WTC11 (cell line): ENCODE data around the gene KCNG2. TPM values are rescaled to one million over a fixed set of nuclear protein-coding genes. Genes with fewer than 3 reads are reported as not detected.

Source experiments
- ATAC-seq: fragments of 200-7000 bp; cut with Tn5 transposase; 2 replicates; pipeline ENCODE4 v1.10.0; 2021; ENCODE audit warnings: mild to moderate bottlenecking, moderate library complexity
- CTCF ChIA-PET: fragments of 300-600 bp; sonication (Branson Sonifier 250); formaldehyde crosslinking; loops from one replicate; lab custom pipeline; 2021; ENCODE audit warnings: antibody characterized with exemption; lab: Charles Lee
- POLR2A ChIA-PET: fragments of 350-600 bp; sonication (Branson Sonifier 250); formaldehyde crosslinking; loops from one replicate; lab custom pipeline; 2021; ENCODE audit warnings: antibody characterized with exemption; lab: Charles Lee
- DNase-seq: peaks from one replicate; pipeline ENCODE4 v3.0.0; 2021; ENCODE audit warnings: low spot score
- H3K27ac Mint-ChIP-seq: 2 replicates; pipeline ENCODE4 v1.8.0; 2021; ENCODE audit warnings: mixed read lengths
- H3K27me3 Mint-ChIP-seq: 2 replicates; pipeline ENCODE4 v1.8.0; 2021; ENCODE audit warnings: low read depth, mild to moderate bottlenecking, moderate library complexity, mixed read lengths
- H3K36me3 Mint-ChIP-seq: 2 replicates; pipeline ENCODE4 v1.8.0; 2021; ENCODE audit warnings: mixed read lengths
- H3K4me1 Mint-ChIP-seq: 2 replicates; pipeline ENCODE4 v1.8.0; 2022; ENCODE audit warnings: mixed read lengths
- H3K4me3 Mint-ChIP-seq: 2 replicates; pipeline ENCODE4 v1.8.0; 2021; ENCODE audit warnings: mild to moderate bottlenecking, moderate library complexity, mixed read lengths
- H3K9me3 Mint-ChIP-seq: 2 replicates; pipeline ENCODE4 v1.8.0; 2021; ENCODE audit warnings: mixed read lengths
- ATF1 ChIP-seq: sonication (generic); formaldehyde crosslinking; IDR thresholded peaks from 2 replicates; pipeline ENCODE4 v1.8.1; 2023; ENCODE audit warnings: mild to moderate bottlenecking, moderate library complexity, missing genetic modification reagents
- ATF3 ChIP-seq: sonication (generic); formaldehyde crosslinking; conservative IDR thresholded peaks from 2 replicates; pipeline ENCODE4 v1.8.1; 2022; ENCODE audit warnings: mild to moderate bottlenecking, missing genetic modification reagents
- CREB1 ChIP-seq: sonication (generic); formaldehyde crosslinking; IDR thresholded peaks from 2 replicates; pipeline ENCODE4 v1.8.0; 2023; ENCODE audit warnings: mild to moderate bottlenecking, missing genetic modification reagents
- E2F4 ChIP-seq: sonication (generic); formaldehyde crosslinking; IDR thresholded peaks from 2 replicates; pipeline ENCODE4 v1.8.1; 2022; ENCODE audit warnings: low read depth, mild to moderate bottlenecking, moderate library complexity, missing genetic modification reagents, borderline replicate concordance
- EMX1 ChIP-seq: fragments of 250-450 bp; sonication (Bioruptor Pico); IDR thresholded peaks from 2 replicates; pipeline ENCODE4 v1.8.0; 2021; ENCODE audit warnings: mild to moderate bottlenecking
- ESRRA ChIP-seq: sonication (generic); formaldehyde crosslinking; IDR thresholded peaks from 2 replicates; pipeline ENCODE4 v1.8.1; 2022; ENCODE audit warnings: mild to moderate bottlenecking, missing genetic modification reagents, borderline replicate concordance
- GABPB1 ChIP-seq: sonication (generic); formaldehyde crosslinking; IDR thresholded peaks from 2 replicates; pipeline ENCODE4 v1.8.1; 2023; ENCODE audit warnings: mild to moderate bottlenecking, missing genetic modification reagents
- GTF2I ChIP-seq: fragments of 250-450 bp; sonication (Bioruptor Pico); conservative IDR thresholded peaks from 2 replicates; pipeline ENCODE4 v1.4.0; 2021; ENCODE audit warnings: mild to moderate bottlenecking
- HMGXB4 ChIP-seq: sonication (generic); formaldehyde crosslinking; IDR thresholded peaks from 2 replicates; pipeline ENCODE4 v1.8.1; 2023; ENCODE audit warnings: mild to moderate bottlenecking, moderate library complexity, missing genetic modification reagents
- JAZF1 ChIP-seq: fragments of 250-450 bp; sonication (Bioruptor Pico); IDR thresholded peaks from 2 replicates; pipeline ENCODE4 v1.9.0; 2021; ENCODE audit warnings: moderate library complexity, mild to moderate bottlenecking, inconsistent platforms
- JUN ChIP-seq: sonication (generic); formaldehyde crosslinking; IDR thresholded peaks from 2 replicates; pipeline ENCODE4 v1.8.0; 2023; ENCODE audit warnings: mild to moderate bottlenecking, missing genetic modification reagents
- MXD4 ChIP-seq: fragments of 250-450 bp; sonication (Bioruptor Pico); IDR thresholded peaks from 2 replicates; pipeline ENCODE4 v1.8.0; 2021; ENCODE audit warnings: mild to moderate bottlenecking, moderate library complexity, borderline replicate concordance
- NFE2L1 ChIP-seq: sonication (generic); formaldehyde crosslinking; IDR thresholded peaks from 2 replicates; pipeline ENCODE4 v1.8.1; 2023; ENCODE audit warnings: missing genetic modification reagents
- NFYB ChIP-seq: sonication (generic); formaldehyde crosslinking; conservative IDR thresholded peaks from 2 replicates; pipeline ENCODE4 v1.8.0; 2022; ENCODE audit warnings: low read depth, missing genetic modification reagents
- NR2C2 ChIP-seq: sonication (generic); formaldehyde crosslinking; IDR thresholded peaks from 2 replicates; pipeline ENCODE4 v1.8.0; 2022; ENCODE audit warnings: mild to moderate bottlenecking, missing genetic modification reagents
- RELA ChIP-seq: sonication (generic); formaldehyde crosslinking; IDR thresholded peaks from 2 replicates; pipeline ENCODE4 v1.8.1; 2022; ENCODE audit warnings: missing genetic modification reagents, mild to moderate bottlenecking, borderline replicate concordance
- TCF7 ChIP-seq: sonication (generic); formaldehyde crosslinking; IDR thresholded peaks from 2 replicates; pipeline ENCODE4 v1.8.0; 2022; ENCODE audit warnings: mild to moderate bottlenecking, low read depth, missing genetic modification reagents, moderate library complexity
- TEAD1 ChIP-seq: sonication (generic); formaldehyde crosslinking; IDR thresholded peaks from 2 replicates; pipeline ENCODE4 v1.8.0; 2022; ENCODE audit warnings: mild to moderate bottlenecking, missing genetic modification reagents
- TP53 ChIP-seq: sonication (generic); formaldehyde crosslinking; IDR thresholded peaks from 2 replicates; pipeline ENCODE4 v1.8.1; 2023; ENCODE audit warnings: mild to moderate bottlenecking, missing genetic modification reagents
- total RNA-seq: library from RNA; stranded (reverse); gene quantifications from 3 replicates; pipeline ENCODE4 v1.2.3, GENCODE V29; 2021
- TF ChIP-seq, protein P1 (sequence below): sonication (generic); formaldehyde crosslinking; IDR thresholded peaks from 2 replicates; pipeline ENCODE4 v1.8.0; 2022; ENCODE audit warnings: mild to moderate bottlenecking, missing genetic modification reagents

The KCNG2 gene
- total RNA-seq, 1 experiment from 2014 or later: 0.50 TPM

DNA sequence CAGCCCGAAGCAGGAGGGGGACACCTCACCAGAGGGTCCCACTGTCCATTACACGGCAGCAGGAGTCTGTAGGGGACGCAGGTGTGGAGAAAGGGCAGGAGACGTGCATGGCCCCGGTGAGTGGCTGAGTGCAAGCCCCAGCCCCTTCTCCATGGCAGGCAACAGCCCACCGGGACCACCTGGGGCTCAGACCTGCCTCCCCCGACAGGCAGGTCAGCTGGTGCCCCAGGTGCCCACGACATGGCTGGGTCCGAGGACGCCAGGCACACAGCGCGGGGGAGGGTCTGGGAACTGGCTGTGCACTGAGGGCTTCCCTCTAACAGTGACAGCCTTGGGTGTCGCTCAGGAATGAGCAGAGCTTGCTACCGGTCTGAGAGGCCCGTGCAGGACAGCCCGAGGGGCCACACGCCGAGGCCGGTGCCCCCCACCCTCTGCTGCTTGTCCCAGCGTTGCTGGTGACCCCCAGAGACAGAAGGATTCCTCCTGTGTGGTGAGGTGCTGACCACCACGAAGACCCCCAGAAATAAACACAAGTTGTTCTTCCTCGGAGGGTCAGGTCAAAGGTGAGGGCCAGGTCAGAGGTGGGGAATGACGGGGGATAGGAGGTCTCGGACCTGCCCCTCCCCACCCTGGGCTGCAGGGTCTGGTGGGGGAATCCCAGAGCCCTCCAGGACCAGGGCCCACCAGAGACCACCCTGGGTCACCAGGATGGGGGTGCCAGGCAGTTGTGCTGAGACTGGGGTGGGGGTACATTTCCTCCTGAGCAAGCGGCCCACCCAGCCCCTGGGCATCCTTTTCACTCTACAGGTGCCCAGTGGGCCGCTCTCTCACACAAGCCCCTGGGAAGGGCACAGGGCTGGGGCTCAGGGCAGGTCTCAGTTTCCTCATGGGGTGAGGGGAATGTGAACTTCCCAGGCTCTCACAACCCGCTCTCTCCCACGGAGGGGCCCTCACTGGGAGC, 103.2 kb downstream of the KCNG2 start:
- POLR2A ChIA-PET: no interaction called here
- CTCF ChIA-PET: no interaction called here
- Mint-ChIP-seq H3K4me3 (no peak overlapping the region), H3K27me3 (peaks cover 31% of the 10 kb centered on the region), H3K4me1 (no peaks in the 10 kb centered on the region), H3K36me3 (peaks cover 38% of the 10 kb centered on the region), H3K27ac (no peak overlapping the region), H3K9me3 (peaks cover 33% of the 10 kb centered on the region)
- no peak for DNase-seq
- no peak for ATAC-seq
- no peak for TF ChIP-seq ATF1 (CRISPR knock-in tag)
- no peak for TF ChIP-seq NFE2L1 (CRISPR knock-in tag)

- Mint-ChIP-seq H3K36me3 (peaks cover 33% of the 10 kb centered on the region), H3K9me3 (peaks cover 27% of the 10 kb centered on the region)
- TF ChIP-seq CREB1 (CRISPR knock-in tag): no peak
- TF ChIP-seq, all 79 proteins: peak for 0
- no peak for DNase-seq
- POLR2A ChIA-PET: no interaction called here
- Mint-ChIP-seq H3K27me3 (peaks cover 27% of the 10 kb centered on the region), H3K4me3 (no peak overlapping the region), H3K27ac (no peak overlapping the region), H3K4me1 (no peaks in the 10 kb centered on the region)
- no peak for ATAC-seq
- CTCF ChIA-PET: no interaction called here
Observed at GRCh38 chr18:79901665-79902064, 103.9 kb downstream of the KCNG2 start.

- no peak overlapping the region for H3K27ac Mint-ChIP-seq
Observed at GRCh38 chr18:79902075-79902474, 104.3 kb downstream of the KCNG2 start.

More at GRCh38 chr18:79902075-79902474, 104.3 kb downstream of the KCNG2 start:
- TF ChIP-seq MXD4 (CRISPR knock-in tag) (no peak), NFE2L1 (CRISPR knock-in tag) (no peak), E2F4 (CRISPR knock-in tag) (no peak), RELA (CRISPR knock-in tag) (no peak), ESRRA (CRISPR knock-in tag) (no peak), JAZF1 (CRISPR knock-in tag) (no peak), NR2C2 (CRISPR knock-in tag) (no peak), TP53 (no peak), GABPB1 (CRISPR knock-in tag) (no peak), ATF3 (no peak), TCF7 (CRISPR knock-in tag) (no peak), JUN (no peak), ATF1 (CRISPR knock-in tag) (no peak), GTF2I (no peak), NFYB (no peak), HMGXB4 (CRISPR knock-in tag) (no peak), TEAD1 (CRISPR knock-in tag) (no peak), EMX1 (no peak)
- TF ChIP-seq, protein P1, sequence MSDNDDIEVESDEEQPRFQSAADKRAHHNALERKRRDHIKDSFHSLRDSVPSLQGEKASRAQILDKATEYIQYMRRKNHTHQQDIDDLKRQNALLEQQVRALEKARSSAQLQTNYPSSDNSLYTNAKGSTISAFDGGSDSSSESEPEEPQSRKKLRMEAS (CRISPR knock-in tag): no peak
- DNase-seq (no peak), ATAC-seq (no peak)
- no peak overlapping the region for H3K4me3 Mint-ChIP-seq
- POLR2A ChIA-PET: no interaction called here
- H3K27me3 Mint-ChIP-seq: peaks cover 23% of the 10 kb centered on the region
- no peaks in the 10 kb centered on the region for H3K4me1 Mint-ChIP-seq
- CTCF ChIA-PET: no interaction called here
- peaks cover 23% of the 10 kb centered on the region for H3K9me3 Mint-ChIP-seq
- peaks cover 29% of the 10 kb centered on the region for H3K36me3 Mint-ChIP-seq
